Caco-2 (cell line): ENCODE data around the gene P3H2. TPM values are rescaled to one million over a fixed set of nuclear protein-coding genes. Genes with fewer than 3 reads are reported as not detected.

Source experiments
- BruUV-seq: library from RNA; stranded (reverse); fragments of 400-500 nt; replicated peaks from 2 replicates; lab custom pipeline; 2021; lab: Mats Ljungman, UMichigan
- CTCF ChIA-PET: fragments of 300-600 bp; sonication (Branson Sonifier 250); formaldehyde crosslinking; loops from one replicate; lab custom pipeline; 2022; ENCODE audit warnings: antibody characterized with exemption; lab: Charles Lee
- POLR2A ChIA-PET: fragments of 300-600 bp; sonication (Branson Sonifier 250); formaldehyde crosslinking; loops from one replicate; lab custom pipeline; 2022; ENCODE audit warnings: antibody characterized with exemption; lab: Charles Lee
- DNase-seq, 2 experiments: peaks; one replicate each; pipeline versions ENCODE4 v3.0.0 to v3.0.0-alpha.2; 2020 to 2022
- H3K27me3 ChIP-seq: replicated peaks from 2 replicates; pipeline ENCODE4 v1.6.0; 2011; ENCODE audit warnings: low read length; ENCODE audit not compliant: control insufficient read depth, insufficient read depth
- H3K36me3 ChIP-seq: 2 replicates; pipeline ENCODE4 v1.5.1; 2011; ENCODE audit warnings: low read length; ENCODE audit not compliant: control insufficient read depth, insufficient read depth
- H3K4me1 ChIP-seq: fragments of 250-450 bp; sonication (Bioruptor Pico); 2 replicates; pipeline ENCODE4 v1.5.1; 2020; ENCODE audit warnings: mild to moderate bottlenecking
- H3K4me3 ChIP-seq: 2 replicates; pipeline ENCODE4 v1.5.1; 2011; ENCODE audit warnings: low read depth, mild to moderate bottlenecking, control low read depth, low read length
- H3K9me3 ChIP-seq: fragments of 250-450 bp; sonication (Bioruptor Pico); 2 replicates; pipeline ENCODE4 v1.5.1; 2020; ENCODE audit warnings: mild to moderate bottlenecking, moderate library complexity
- H3K27ac Mint-ChIP-seq: one replicate; pipeline ENCODE4 v1.8.0; 2022; ENCODE audit warnings: mixed read lengths; ENCODE audit not compliant: unreplicated experiment
- H3K27me3 Mint-ChIP-seq: one replicate; pipeline ENCODE4 v1.8.0; 2022; ENCODE audit warnings: mixed read lengths; ENCODE audit not compliant: insufficient read depth, unreplicated experiment
- H3K36me3 Mint-ChIP-seq: one replicate; pipeline ENCODE4 v1.8.0; 2022; ENCODE audit warnings: mild to moderate bottlenecking, mixed read lengths; ENCODE audit not compliant: insufficient read depth, unreplicated experiment
- H3K4me1 Mint-ChIP-seq: one replicate; pipeline ENCODE4 v1.8.0; 2022; ENCODE audit warnings: low read depth, mixed read lengths; ENCODE audit not compliant: unreplicated experiment
- H3K4me3 Mint-ChIP-seq: one replicate; pipeline ENCODE4 v1.8.0; 2022; ENCODE audit warnings: mild to moderate bottlenecking, moderate library complexity, mixed read lengths; ENCODE audit not compliant: unreplicated experiment
- H3K9me3 Mint-ChIP-seq: one replicate; pipeline ENCODE4 v1.8.0; 2022; ENCODE audit warnings: mixed read lengths; ENCODE audit not compliant: unreplicated experiment
- intact Hi-C: fragments of 100-400 bp; cut with micrococcal nuclease; formaldehyde crosslinking; loops from one replicate; pipeline ENCODE4 v1.10.0; 2022; ENCODE audit not compliant: unreplicated experiment
- total RNA-seq: library from RNA; stranded (reverse); gene quantifications from 2 replicates; pipeline ENCODE4 v1.2.3, GENCODE V29; 2022
- TF ChIP-seq, protein P1 (sequence below), 2 experiments: fragments of 200-600 bp in 1 of 2; IDR thresholded peaks; 1 replicate in 1 of 2; 2 replicates in 1 of 2; pipeline versions ENCODE4 v1.5.1 to v1.8.0; 2011 to 2022; ENCODE audit warnings: antibody characterized with exemption in 1 of 2, control low read depth in 1 of 2, inconsistent platforms in 1 of 2, low read depth in 1 of 2, low read length in 1 of 2, mild to moderate bottlenecking in 1 of 2, moderate library complexity in 1 of 2; ENCODE audit not compliant: insufficient read depth in 1 of 2, severe bottlenecking in 1 of 2, unreplicated experiment in 1 of 2

The P3H2 gene
- total RNA-seq, 1 experiment from 2014 or later: 55.8 TPM

DNA sequence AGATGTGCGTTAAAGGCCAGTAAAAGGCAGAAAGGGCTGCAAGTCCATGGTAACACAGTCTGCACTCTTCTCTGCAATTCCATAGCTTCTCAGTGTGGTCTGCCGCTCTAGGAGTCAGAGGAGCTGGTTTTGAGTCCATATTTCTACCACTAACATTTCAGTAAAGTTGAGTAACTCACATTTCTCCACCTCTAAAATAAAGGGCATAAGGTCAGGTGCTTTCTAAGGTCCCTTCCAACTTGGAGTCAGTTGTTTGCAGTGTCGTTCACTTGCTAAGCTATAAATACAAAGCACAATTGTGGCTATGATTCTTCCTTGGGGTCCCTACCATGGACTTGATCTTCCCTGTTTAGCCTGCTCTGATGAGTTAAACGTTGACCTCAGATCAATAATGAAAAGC lies 171.1 kb downstream of the P3H2 start:
- BruUV-seq: no TSS peak
- no peaks in the 10 kb centered on the region for H3K36me3 Mint-ChIP-seq
- no peak overlapping the region for H3K4me3 Mint-ChIP-seq
- H3K9me3 ChIP-seq: no peaks in the 10 kb centered on the region
- no peaks in the 10 kb centered on the region for H3K4me1 ChIP-seq
- ChIA-PET CTCF (interaction anchor here (1.2 to 1.8 kb wide), 3 partner anchors 12 to 677 kb away, joined by 3 to 6 read pairs (median 5); no protein-coding TSS in a partner anchor), POLR2A (no interaction called here)
- peaks cover 7% of the 10 kb centered on the region for H3K4me1 Mint-ChIP-seq
- no peak for DNase-seq
- intact Hi-C loops: loop anchor here (10.0 kb wide), 3 partner anchors 165 to 435 kb away; no protein-coding TSS in a partner anchor
- H3K27ac Mint-ChIP-seq: no peak overlapping the region
- TF ChIP-seq, protein P1, sequence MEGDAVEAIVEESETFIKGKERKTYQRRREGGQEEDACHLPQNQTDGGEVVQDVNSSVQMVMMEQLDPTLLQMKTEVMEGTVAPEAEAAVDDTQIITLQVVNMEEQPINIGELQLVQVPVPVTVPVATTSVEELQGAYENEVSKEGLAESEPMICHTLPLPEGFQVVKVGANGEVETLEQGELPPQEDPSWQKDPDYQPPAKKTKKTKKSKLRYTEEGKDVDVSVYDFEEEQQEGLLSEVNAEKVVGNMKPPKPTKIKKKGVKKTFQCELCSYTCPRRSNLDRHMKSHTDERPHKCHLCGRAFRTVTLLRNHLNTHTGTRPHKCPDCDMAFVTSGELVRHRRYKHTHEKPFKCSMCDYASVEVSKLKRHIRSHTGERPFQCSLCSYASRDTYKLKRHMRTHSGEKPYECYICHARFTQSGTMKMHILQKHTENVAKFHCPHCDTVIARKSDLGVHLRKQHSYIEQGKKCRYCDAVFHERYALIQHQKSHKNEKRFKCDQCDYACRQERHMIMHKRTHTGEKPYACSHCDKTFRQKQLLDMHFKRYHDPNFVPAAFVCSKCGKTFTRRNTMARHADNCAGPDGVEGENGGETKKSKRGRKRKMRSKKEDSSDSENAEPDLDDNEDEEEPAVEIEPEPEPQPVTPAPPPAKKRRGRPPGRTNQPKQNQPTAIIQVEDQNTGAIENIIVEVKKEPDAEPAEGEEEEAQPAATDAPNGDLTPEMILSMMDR (IDR thresholded peaks at IDR 0.05; ENCODE audit: insufficient read depth in 1 of 2, low read depth in 1 of 2, low read length in 1 of 2, severe bottlenecking in 1 of 2, unreplicated experiment in 1 of 2): no peak
- H3K36me3 ChIP-seq: no peaks in the 10 kb centered on the region
- no peaks in the 10 kb centered on the region for H3K27me3 Mint-ChIP-seq
- H3K27me3 ChIP-seq: no peaks in the 10 kb centered on the region
- H3K4me3 ChIP-seq: no peak overlapping the region
- H3K9me3 Mint-ChIP-seq: no peaks in the 10 kb centered on the region

DNA sequence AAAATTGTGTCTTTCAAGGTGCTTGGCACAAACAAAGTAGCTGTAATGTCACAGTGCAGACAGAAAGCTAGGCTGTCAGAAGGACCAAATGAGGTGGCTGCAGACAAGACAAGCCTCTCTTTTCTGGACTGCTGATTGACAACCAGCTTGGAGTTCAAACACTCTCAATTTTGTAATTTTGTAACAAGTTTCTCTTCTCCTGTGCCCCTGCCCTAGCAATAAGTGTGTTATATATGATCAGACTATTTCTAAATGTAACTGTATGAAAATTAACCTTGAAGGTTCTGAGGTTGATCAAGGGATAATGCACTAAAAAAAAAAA lies 172.0 kb downstream of the P3H2 start:
- no peak overlapping the region for H3K4me3 ChIP-seq
- no peaks in the 10 kb centered on the region for H3K36me3 ChIP-seq
- Mint-ChIP-seq H3K4me3 (no peak overlapping the region), H3K4me1 (peaks cover 7% of the 10 kb centered on the region), H3K9me3 (no peaks in the 10 kb centered on the region), H3K27me3 (no peaks in the 10 kb centered on the region), H3K36me3 (no peaks in the 10 kb centered on the region), H3K27ac (no peak overlapping the region)
- no TSS peak for BruUV-seq
- POLR2A ChIA-PET: no interaction called here
- H3K4me1 ChIP-seq: no peaks in the 10 kb centered on the region
- TF ChIP-seq, protein P1 (IDR thresholded peaks at IDR 0.05; ENCODE audit: insufficient read depth in 1 of 2, low read depth in 1 of 2, low read length in 1 of 2, severe bottlenecking in 1 of 2, unreplicated experiment in 1 of 2): no peak
- DNase-seq: no peak
- CTCF ChIA-PET: interaction anchor here (0.6 to 2.0 kb wide), 10 partner anchors 9 to 676 kb away, joined by 3 to 16 read pairs (median 4); no protein-coding TSS in a partner anchor
- no peaks in the 10 kb centered on the region for H3K27me3 ChIP-seq
- no peaks in the 10 kb centered on the region for H3K9me3 ChIP-seq
- intact Hi-C loops: loop anchor here (1.0 to 10.0 kb wide), 6 partner anchors 164 to 676 kb away; no protein-coding TSS in a partner anchor

DNA sequence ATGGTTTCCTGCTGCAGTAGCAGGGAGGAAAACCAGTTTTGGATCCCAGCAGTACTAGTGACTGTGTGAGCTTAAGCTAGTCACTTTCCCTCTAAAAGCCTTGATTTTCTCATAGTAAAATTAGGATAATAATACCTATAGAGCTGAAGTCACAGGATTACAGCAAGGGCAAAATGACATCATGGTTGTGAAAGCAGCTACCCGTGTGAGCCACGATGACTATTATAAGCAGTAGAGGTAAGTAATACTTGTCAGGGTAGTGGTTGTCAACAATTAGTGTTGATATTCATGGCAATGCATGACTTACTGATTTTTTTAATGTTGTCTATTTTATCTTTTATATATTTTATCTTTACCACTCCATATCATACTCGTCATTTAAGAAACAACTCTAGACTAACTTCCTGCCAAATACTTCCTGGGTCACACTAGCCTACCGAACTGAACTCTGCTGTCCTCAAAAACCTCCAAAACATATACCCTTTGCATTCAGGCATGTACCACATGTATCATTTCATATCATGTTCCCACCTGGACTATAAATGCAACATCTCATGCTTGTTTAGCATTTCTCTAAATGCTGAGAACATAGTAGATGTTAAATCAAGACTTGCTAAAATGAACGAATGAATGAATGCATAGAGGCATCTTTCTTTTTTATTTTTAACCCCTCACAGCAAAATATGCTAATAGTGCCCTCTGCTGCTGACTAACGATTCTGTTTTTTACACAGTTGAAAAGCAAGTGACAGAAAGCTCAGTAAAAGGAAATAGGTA lies 172.6 kb downstream of the P3H2 start:
- Mint-ChIP-seq H3K4me1 (peaks cover 7% of the 10 kb centered on the region), H3K27me3 (no peaks in the 10 kb centered on the region), H3K36me3 (no peaks in the 10 kb centered on the region), H3K4me3 (no peak overlapping the region), H3K27ac (no peak overlapping the region), H3K9me3 (no peaks in the 10 kb centered on the region)
- Histone ChIP-seq H3K27me3 (no peaks in the 10 kb centered on the region), H3K4me3 (no peak overlapping the region), H3K9me3 (no peaks in the 10 kb centered on the region), H3K36me3 (no peaks in the 10 kb centered on the region), H3K4me1 (no peaks in the 10 kb centered on the region)
- DNase-seq: peak in 1 of 2 experiments; percentile 44
- ChIA-PET POLR2A (no interaction called here), CTCF (interaction anchor here (0.6 to 2.0 kb wide), 11 partner anchors 9 to 675 kb away, joined by 3 to 16 read pairs (median 3); no protein-coding TSS in a partner anchor)
- intact Hi-C loops: loop anchor here (1.0 to 10.0 kb wide), 6 partner anchors 163 to 676 kb away; no protein-coding TSS in a partner anchor
- TF ChIP-seq, protein P1 (IDR thresholded peaks at IDR 0.05; ENCODE audit: insufficient read depth in 1 of 2, low read depth in 1 of 2, low read length in 1 of 2, severe bottlenecking in 1 of 2, unreplicated experiment in 1 of 2): peak; percentile 48 to 70
- BruUV-seq: no TSS peak
